K562 (cell line): ENCODE results near the gene PPP1R14C. TPM values are rescaled to one million over a fixed set of nuclear protein-coding genes. Genes with fewer than 3 reads are reported as not detected.

ENCODE experiments used
- ATAC-seq: fragments of 200-7000 bp; cut with Tn5 transposase; 3 replicates; pipeline ENCODE4 v1.9.1; 2020; ENCODE audit warnings: moderate library complexity
- BruUV-seq: library from RNA; stranded (reverse); fragments of 400-500 nt; replicated peaks from 2 replicates; lab custom pipeline; 2021; lab: Mats Ljungman, UMichigan
- CTCF ChIA-PET: fragments of 300-600 bp; formaldehyde crosslinking; extraction: SDS; loops from one replicate; lab custom pipeline; 2021; ENCODE audit warnings: low intra/inter-chr PET ratio; lab: Yijun Ruan, JAX
- POLR2A ChIA-PET: fragments of 300-600, 350-650 bp; sonication (Branson Sonifier 250); formaldehyde crosslinking; extraction: SDS; loops from one replicate; lab custom pipeline; 2021; ENCODE audit warnings: antibody characterized with exemption, inconsistent platforms; lab: Yijun Ruan, JAX
- DNase-seq, 4 experiments: peaks; one replicate each; pipeline versions ENCODE4 v3.0.0 to v3.0.0-alpha.2; 2011 to 2018; ENCODE audit warnings: low spot score in 3 of 4, mixed read lengths in 3 of 4; ENCODE audit errors: extremely low read depth in 1 of 4
- FAIRE-seq: peaks from 2 replicates; lab custom pipeline; 2011; peaks lifted over from hg19 to GRCh38; lab: Jason Lieb, UNC
- H2AFZ ChIP-seq: 2 replicates; pipeline ENCODE4 v1.6.0; 2011; ENCODE audit warnings: low read depth, low read length, control low read depth, inconsistent platforms
- H3K27ac ChIP-seq: fragments of 200-600 bp; 3 replicates; pipeline ENCODE4 v1.8.0; 2011; ENCODE audit warnings: low read depth, mild to moderate bottlenecking, control low read depth, inconsistent platforms, low read length, moderate library complexity, mixed read lengths; ENCODE audit errors: extremely low read depth
- H3K27me3 ChIP-seq, 2 experiments: fragments of 300-600 bp in 1 of 2; 2 replicates in 1 of 2; 3 replicates in 1 of 2; pipeline versions ENCODE4 v1.6.0 to v1.8.0; 2011; ENCODE audit warnings: inconsistent platforms in 2 of 2, low read length in 2 of 2, mild to moderate bottlenecking in 1 of 2, mixed read lengths in 1 of 2, moderate library complexity in 1 of 2; ENCODE audit not compliant: control insufficient read depth in 2 of 2, insufficient read depth in 2 of 2
- H3K36me3 ChIP-seq: fragments of 300-600 bp; 3 replicates; pipeline ENCODE4 v1.8.0; 2011; ENCODE audit warnings: mild to moderate bottlenecking, low read length, inconsistent platforms; ENCODE audit not compliant: control insufficient read depth, insufficient read depth
- H3K4me1 ChIP-seq, 2 experiments: fragments of 200-600 bp in 1 of 2; replicated peaks in 1 of 2; 2 replicates in 1 of 2; 3 replicates in 1 of 2; pipeline versions ENCODE4 v1.5.1 to v1.8.0; 2011; ENCODE audit warnings: inconsistent platforms in 2 of 2, low read length in 2 of 2, mild to moderate bottlenecking in 1 of 2, mixed read lengths in 1 of 2, moderate library complexity in 1 of 2; ENCODE audit not compliant: control insufficient read depth in 2 of 2, insufficient read depth in 2 of 2
- H3K4me2 ChIP-seq: 2 replicates; pipeline ENCODE4 v1.6.1; 2011; ENCODE audit warnings: low read length, control low read depth, inconsistent platforms, mixed read lengths; ENCODE audit not compliant: insufficient read depth
- H3K4me3 ChIP-seq: fragments of 200-600 bp; sonication (generic), shearing (Covaris generic); 2 replicates; pipeline ENCODE4 v1.5.1; 2016; ENCODE audit warnings: control low read depth, inconsistent platforms
- H3K79me2 ChIP-seq: fragments of 200-600 bp; 3 replicates; pipeline ENCODE4 v1.8.0; 2011; ENCODE audit warnings: low read length, inconsistent platforms; ENCODE audit not compliant: control insufficient read depth, insufficient read depth
- H3K9ac ChIP-seq, 2 experiments: 2 replicates each; pipeline versions ENCODE4 v1.6.0 to v1.6.1; 2011; ENCODE audit warnings: low read depth in 2 of 2, low read length in 2 of 2, control low read depth in 1 of 2, inconsistent platforms in 1 of 2, mild to moderate bottlenecking in 1 of 2, mixed read lengths in 1 of 2; ENCODE audit not compliant: insufficient read depth in 1 of 2
- H3K9me1 ChIP-seq: one replicate; pipeline ENCODE4 v1.6.0; 2011; ENCODE audit warnings: inconsistent platforms, mild to moderate bottlenecking, low read length, moderate library complexity; ENCODE audit not compliant: control insufficient read depth, insufficient read depth
- H3K9me3 ChIP-seq: replicated peaks from 2 replicates; pipeline ENCODE4 v1.5.1; 2011; ENCODE audit warnings: low read depth, low read length, inconsistent platforms; ENCODE audit not compliant: control insufficient read depth, insufficient read depth
- H4K20me1 ChIP-seq: replicated peaks from 2 replicates; pipeline ENCODE4 v1.6.1; 2011; ENCODE audit warnings: low read length, inconsistent platforms, mixed read lengths; ENCODE audit not compliant: control insufficient read depth, insufficient read depth
- ARID1B ChIP-seq: fragments of 450-650 bp; IDR thresholded peaks from 2 replicates; pipeline ENCODE4 v1.6.1; 2016; ENCODE audit warnings: antibody characterized with exemption, mild to moderate bottlenecking, inconsistent platforms
- BCL6 ChIP-seq: fragments of 250-450 bp; sonication (Bioruptor Pico); IDR thresholded peaks from 2 replicates; pipeline ENCODE4 v1.4.0; 2020
- C11orf30 ChIP-seq: fragments of 450-650 bp; IDR thresholded peaks from 2 replicates; pipeline ENCODE4 v1.6.1; 2016; ENCODE audit warnings: low read depth, mild to moderate bottlenecking
- KDM1A ChIP-seq, 2 experiments: fragments of 450-650 bp; IDR thresholded peaks; 2 replicates each; pipeline ENCODE4 v1.6.1; 2016; ENCODE audit warnings: mild to moderate bottlenecking in 2 of 2
- POLR2G ChIP-seq: fragments of 200-400 bp; formaldehyde crosslinking; IDR thresholded peaks from 2 replicates; pipeline ENCODE4 v1.6.1; 2017; ENCODE audit warnings: low read depth, mild to moderate bottlenecking, antibody characterized with exemption, low read length, moderate library complexity
- RB1 ChIP-seq: fragments of 450-650 bp; IDR thresholded peaks from 2 replicates; pipeline ENCODE4 v1.6.1; 2017; ENCODE audit warnings: low read depth, mild to moderate bottlenecking
- TAL1 ChIP-seq: fragments of 450-650 bp; IDR thresholded peaks from 2 replicates; pipeline ENCODE4 v1.6.1; 2016; ENCODE audit warnings: mild to moderate bottlenecking
- TARDBP ChIP-seq: fragments of 450-650 bp; IDR thresholded peaks from 2 replicates; pipeline ENCODE4 v1.6.1; 2016
- TCF3 ChIP-seq: sonication (generic); formaldehyde crosslinking; IDR thresholded peaks from 2 replicates; pipeline ENCODE4 v1.4.0; 2020; ENCODE audit warnings: mild to moderate bottlenecking, missing genetic modification reagents
- TEAD4 ChIP-seq, 2 experiments: sonication (generic) in 1 of 2; formaldehyde crosslinking in 1 of 2; IDR thresholded peaks; 2 replicates each; pipeline versions ENCODE4 v1.6.1 to v1.8.0; 2012 to 2022; ENCODE audit warnings: borderline replicate concordance in 1 of 2, inconsistent platforms in 1 of 2, low read length in 1 of 2, mild to moderate bottlenecking in 1 of 2, missing genetic modification reagents in 1 of 2
- THRAP3 ChIP-seq: fragments of 450-650 bp; IDR thresholded peaks from 2 replicates; pipeline ENCODE4 v1.6.1; 2016; ENCODE audit warnings: mild to moderate bottlenecking, inconsistent platforms, borderline replicate concordance
- ZNF699 ChIP-seq: fragments of 250-450 bp; sonication (Bioruptor Pico); IDR thresholded peaks from 2 replicates; pipeline ENCODE4 v1.8.0; 2021; ENCODE audit warnings: mild to moderate bottlenecking, moderate library complexity; ENCODE audit not compliant: insufficient replicate concordance
- WGBS: fragments of 100-300 bp; shearing (Covaris generic); methylation state at CpG from one replicate; pipeline ENCODE4 v1.1.6; 2016; ENCODE audit warnings: low coverage, mixed read lengths; ENCODE audit not compliant: insufficient coverage; ENCODE audit errors: missing lambda C conversion rate; 5-methylcytosine and 5-hydroxymethylcytosine counted together
- in situ Hi-C: fragments of 300-500 bp; cut with MboI; formaldehyde crosslinking; loops from 4 replicates; pipeline ENCODE4 v1.15.0; 2018; ENCODE audit warnings: inconsistent platforms, mixed read lengths
- intact Hi-C: fragments of 100-400 bp; cut with micrococcal nuclease; formaldehyde crosslinking; loops from 2 replicates; pipeline ENCODE4 v1.14.2; 2022
- polyA plus RNA-seq, 8 experiments: library from polyadenylated mRNA; depleted of rRNA in 4 of 8; stranded (reverse) in 5 of 8; unstranded in 3 of 8; fragments of >200 nt; fragmentation: Nextera tagmentation in 2 of 8; fragmentation: Illumina TruSeq in 1 of 8; extraction: Ambion mirVana in 2 of 8; extraction: Trizol in 1 of 8; gene quantifications; 2 replicates each; pipeline versions ENCODE4 v1.2.1 to v1.2.3, GENCODE V29; 2011 to 2014; ENCODE audit warnings: inconsistent platforms in 1 of 8, missing spikeins in 1 of 8
- total RNA-seq, 7 experiments: library from RNA; depleted of rRNA in 6 of 7; stranded (reverse); fragments of >200 nt in 6 of 7; fragmentation: Illumina TruSeq in 2 of 7; extraction: Trizol in 2 of 7; gene quantifications; 2 replicates each; pipeline versions ENCODE4 v1.2.1 to v1.2.3, GENCODE V29; 2011 to 2021; ENCODE audit warnings: low replicate concordance in 1 of 7
- TF ChIP-seq, protein P1 (sequence below): fragments of 250-450 bp; sonication (Bioruptor Pico); IDR thresholded peaks from 2 replicates; pipeline ENCODE4 v1.4.0; 2020; ENCODE audit warnings: mild to moderate bottlenecking, moderate library complexity
- TF ChIP-seq, protein P2 (sequence below): fragments of 450-650 bp; formaldehyde crosslinking; IDR thresholded peaks from 2 replicates; pipeline ENCODE4 v1.4.0; 2020; ENCODE audit warnings: mild to moderate bottlenecking
- TF ChIP-seq, protein P3 (sequence below): sonication (generic); formaldehyde crosslinking; IDR thresholded peaks from 2 replicates; pipeline ENCODE4 v1.8.0; 2023; ENCODE audit warnings: mild to moderate bottlenecking, missing genetic modification reagents

The PPP1R14C gene
- total and polyA plus RNA-seq, 9 of the 15 experiments (the other 6 are each of a cell fraction or from before 2014, with no cell fraction given): 4.5 to 16.6 (median 11.9) TPM

- intact Hi-C loops (no loop called here), in situ Hi-C loops (no loop called here)
- Histone ChIP-seq H2AFZ (no peak overlapping the region), H3K9ac (no peak overlapping the region), H3K79me2 (no peaks in the 10 kb centered on the region), H3K4me3 (no peak overlapping the region), H3K4me1 (peaks cover 21 to 42% of the 10 kb centered on the region in 2 experiments), H4K20me1 (no peaks in the 10 kb centered on the region), H3K36me3 (no peaks in the 10 kb centered on the region; the same call in 1 of the 3 replicates), H3K9me3 (peaks cover 11% of the 10 kb centered on the region), H3K27me3 (no peaks in the 10 kb centered on the region), H3K9me1 (no peaks in the 10 kb centered on the region), H3K4me2 (no peak overlapping the region), H3K27ac (no peak overlapping the region)
- FAIRE-seq (no peak), DNase-seq (no peak), ATAC-seq (no peak)
- CTCF ChIA-PET: no interaction called here
- POLR2A ChIA-PET: interaction anchor here (0.9 to 2.7 kb wide), 6 partner anchors 11 to 83 kb away, joined by 3 to 8 read pairs (median 4); no protein-coding TSS in a partner anchor
- BruUV-seq: no TSS peak
- 82% methylated on average over 6 of the region's 6 CpGs for WGBS
- TF ChIP-seq TARDBP (no peak), ZNF699 (no peak), KDM1A (IDR thresholded peaks at IDR 0.05) (0 out of 4 replicates have a peak, but pooled peaks of 1 of the 2 experiments have one; percentile 11), POLR2G (no peak), BCL6 (CRISPR knock-in tag) (no peak), ARID1B (peak; percentile 46; the same call in 1 of the 2 replicates), C11orf30 (no peak), TAL1 (peak; percentile 51), RB1 (no peak), TCF3 (peak; percentile 51), TEAD4 (IDR thresholded peaks at IDR 0.05; ENCODE audit: low read length) (peak; percentile 34; the same call in 1 of the 2 replicates), TEAD4 (CRISPR knock-in tag; IDR thresholded peaks at IDR 0.05; ENCODE audit: borderline replicate concordance) (no peak), THRAP3 (no peak)
- TF ChIP-seq, protein P1, sequence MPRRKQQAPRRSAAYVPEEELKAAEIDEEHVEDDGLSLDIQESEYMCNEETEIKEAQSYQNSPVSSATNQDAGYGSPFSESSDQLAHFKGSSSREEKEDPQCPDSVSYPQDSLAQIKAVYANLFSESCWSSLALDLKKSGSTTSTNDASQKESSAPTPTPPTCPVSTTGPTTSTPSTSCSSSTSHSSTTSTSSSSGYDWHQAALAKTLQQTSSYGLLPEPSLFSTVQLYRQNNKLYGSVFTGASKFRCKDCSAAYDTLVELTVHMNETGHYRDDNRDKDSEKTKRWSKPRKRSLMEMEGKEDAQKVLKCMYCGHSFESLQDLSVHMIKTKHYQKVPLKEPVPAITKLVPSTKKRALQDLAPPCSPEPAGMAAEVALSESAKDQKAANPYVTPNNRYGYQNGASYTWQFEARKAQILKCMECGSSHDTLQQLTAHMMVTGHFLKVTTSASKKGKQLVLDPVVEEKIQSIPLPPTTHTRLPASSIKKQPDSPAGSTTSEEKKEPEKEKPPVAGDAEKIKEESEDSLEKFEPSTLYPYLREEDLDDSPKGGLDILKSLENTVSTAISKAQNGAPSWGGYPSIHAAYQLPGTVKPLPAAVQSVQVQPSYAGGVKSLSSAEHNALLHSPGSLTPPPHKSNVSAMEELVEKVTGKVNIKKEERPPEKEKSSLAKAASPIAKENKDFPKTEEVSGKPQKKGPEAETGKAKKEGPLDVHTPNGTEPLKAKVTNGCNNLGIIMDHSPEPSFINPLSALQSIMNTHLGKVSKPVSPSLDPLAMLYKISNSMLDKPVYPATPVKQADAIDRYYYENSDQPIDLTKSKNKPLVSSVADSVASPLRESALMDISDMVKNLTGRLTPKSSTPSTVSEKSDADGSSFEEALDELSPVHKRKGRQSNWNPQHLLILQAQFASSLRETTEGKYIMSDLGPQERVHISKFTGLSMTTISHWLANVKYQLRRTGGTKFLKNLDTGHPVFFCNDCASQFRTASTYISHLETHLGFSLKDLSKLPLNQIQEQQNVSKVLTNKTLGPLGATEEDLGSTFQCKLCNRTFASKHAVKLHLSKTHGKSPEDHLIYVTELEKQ (CRISPR knock-in tag): no peak
- TF ChIP-seq, protein P2, sequence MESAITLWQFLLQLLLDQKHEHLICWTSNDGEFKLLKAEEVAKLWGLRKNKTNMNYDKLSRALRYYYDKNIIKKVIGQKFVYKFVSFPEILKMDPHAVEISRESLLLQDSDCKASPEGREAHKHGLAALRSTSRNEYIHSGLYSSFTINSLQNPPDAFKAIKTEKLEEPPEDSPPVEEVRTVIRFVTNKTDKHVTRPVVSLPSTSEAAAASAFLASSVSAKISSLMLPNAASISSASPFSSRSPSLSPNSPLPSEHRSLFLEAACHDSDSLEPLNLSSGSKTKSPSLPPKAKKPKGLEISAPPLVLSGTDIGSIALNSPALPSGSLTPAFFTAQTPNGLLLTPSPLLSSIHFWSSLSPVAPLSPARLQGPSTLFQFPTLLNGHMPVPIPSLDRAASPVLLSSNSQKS (CRISPR knock-in tag): no peak
- TF ChIP-seq, protein P3, sequence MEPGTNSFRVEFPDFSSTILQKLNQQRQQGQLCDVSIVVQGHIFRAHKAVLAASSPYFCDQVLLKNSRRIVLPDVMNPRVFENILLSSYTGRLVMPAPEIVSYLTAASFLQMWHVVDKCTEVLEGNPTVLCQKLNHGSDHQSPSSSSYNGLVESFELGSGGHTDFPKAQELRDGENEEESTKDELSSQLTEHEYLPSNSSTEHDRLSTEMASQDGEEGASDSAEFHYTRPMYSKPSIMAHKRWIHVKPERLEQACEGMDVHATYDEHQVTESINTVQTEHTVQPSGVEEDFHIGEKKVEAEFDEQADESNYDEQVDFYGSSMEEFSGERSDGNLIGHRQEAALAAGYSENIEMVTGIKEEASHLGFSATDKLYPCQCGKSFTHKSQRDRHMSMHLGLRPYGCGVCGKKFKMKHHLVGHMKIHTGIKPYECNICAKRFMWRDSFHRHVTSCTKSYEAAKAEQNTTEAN (CRISPR knock-in tag): no peak
Observed at GRCh38 chr6:150251566-150252186, 108.8 kb downstream of the PPP1R14C start.
